Karpas-422 (cell line): ENCODE measurements around the gene SDR42E2. TPM values are rescaled to one million over a fixed set of nuclear protein-coding genes. Genes with fewer than 3 reads are reported as not detected.

Experiments
- DNase-seq: peaks from one replicate; pipeline ENCODE4 v3.0.0-alpha.2; 2015
- H2AFZ ChIP-seq: fragments of 200-600 bp; sonication (generic); 2 replicates; pipeline ENCODE4 v1.6.1; 2014; ENCODE audit warnings: antibody characterized with exemption, low read length, mixed read lengths
- H3K27ac ChIP-seq: fragments of 200-600 bp; sonication (generic); 2 replicates; pipeline ENCODE4 v1.5.1; 2014; ENCODE audit warnings: mild to moderate bottlenecking, low read length, moderate library complexity
- H3K27me3 ChIP-seq: fragments of 200-600 bp; sonication (generic); 2 replicates; pipeline ENCODE4 v1.6.1; 2014; ENCODE audit warnings: low read length, mixed read lengths
- H3K36me3 ChIP-seq: fragments of 200-600 bp; sonication (generic); 2 replicates; pipeline ENCODE4 v1.6.1; 2014; ENCODE audit warnings: low read length, mixed read lengths; ENCODE audit not compliant: insufficient read depth
- H3K4me1 ChIP-seq: fragments of 200-600 bp; sonication (generic); 2 replicates; pipeline ENCODE4 v1.6.1; 2014; ENCODE audit warnings: mild to moderate bottlenecking, low read length, mixed read lengths
- H3K4me2 ChIP-seq: fragments of 200-600 bp; sonication (generic); 2 replicates; pipeline ENCODE4 v1.6.1; 2014; ENCODE audit warnings: low read length, low read depth, mild to moderate bottlenecking; ENCODE audit not compliant: poor library complexity, severe bottlenecking
- H3K4me3 ChIP-seq: fragments of 200-600 bp; sonication (generic); 2 replicates; pipeline ENCODE4 v1.5.1; 2014; ENCODE audit warnings: mild to moderate bottlenecking, antibody characterized with exemption, low read length, mixed read lengths
- H3K79me2 ChIP-seq: fragments of 200-600 bp; sonication (generic); 2 replicates; pipeline ENCODE4 v1.6.1; 2014; ENCODE audit warnings: mild to moderate bottlenecking, low read length, mixed read lengths
- H3K9ac ChIP-seq: fragments of 200-600 bp; sonication (generic); 2 replicates; pipeline ENCODE4 v1.6.0; 2014; ENCODE audit warnings: low read length
- H3K9me2 ChIP-seq: fragments of 200-600 bp; sonication (generic), shearing (Covaris generic); replicated peaks from 2 replicates; pipeline ENCODE4 v1.6.0; 2014; ENCODE audit warnings: mild to moderate bottlenecking, low read length, moderate library complexity; ENCODE audit not compliant: insufficient read depth
- H3K9me3 ChIP-seq: fragments of 300-700, 200-600 bp; sonication (generic); 2 replicates; pipeline ENCODE4 v1.6.1; 2014; ENCODE audit warnings: low read length, mixed read lengths
- H4K20me1 ChIP-seq: fragments of 200-600 bp; sonication (generic); 2 replicates; pipeline ENCODE4 v1.6.1; 2014; ENCODE audit warnings: mild to moderate bottlenecking, antibody characterized with exemption, low read length, low read depth; ENCODE audit not compliant: insufficient read depth
- total RNA-seq: library from RNA; depleted of rRNA; stranded (reverse); fragments of >200 nt; shearing (Covaris generic); gene quantifications from 2 replicates; pipeline ENCODE4 v1.2.3, GENCODE V29; 2014; ENCODE audit warnings: low replicate concordance

Gene SDR42E2
- total RNA-seq, 1 experiment from 2014 or later = not detected

DNA sequence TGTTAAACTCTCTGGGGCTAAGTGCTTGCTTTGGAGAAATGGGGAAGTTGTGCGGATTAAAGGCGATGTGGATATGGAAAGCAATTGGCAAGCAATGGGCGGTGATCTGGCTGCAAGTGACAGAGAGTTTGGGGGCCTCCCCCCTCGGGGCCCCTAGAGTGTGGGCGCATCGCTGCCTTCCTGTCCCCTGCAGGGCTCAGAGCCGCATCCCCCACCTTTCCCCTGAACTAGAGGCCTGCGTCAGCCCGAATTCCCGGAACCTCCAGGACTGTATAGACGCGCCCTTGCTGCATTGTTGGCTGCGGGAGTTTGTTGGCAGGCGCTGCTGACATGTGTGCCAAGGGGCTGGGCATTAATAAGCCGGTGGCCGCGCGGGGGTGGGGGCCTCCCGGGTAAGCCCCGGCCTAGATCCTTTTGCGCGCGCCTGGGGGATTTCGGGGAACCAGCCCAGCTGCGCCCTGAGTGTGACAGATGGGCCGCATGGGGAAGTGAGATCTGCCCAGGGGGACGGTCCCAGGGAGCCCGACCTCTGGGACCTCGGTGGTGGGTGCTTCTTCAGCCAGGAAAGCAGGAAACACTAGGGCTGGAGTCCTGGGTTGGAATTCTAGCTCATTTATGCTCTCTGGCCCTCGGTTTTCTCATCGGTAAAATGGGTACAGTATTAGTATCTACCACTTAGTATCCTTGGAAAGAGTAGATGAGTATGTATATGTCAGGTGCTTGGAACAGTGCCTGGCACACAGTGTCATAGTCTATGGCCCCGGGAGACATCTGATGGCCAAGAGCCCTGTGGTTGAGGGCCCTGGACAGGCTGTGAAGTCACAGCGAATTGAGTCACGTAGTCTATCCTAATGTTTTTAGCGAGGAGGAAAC lies 44.8 kb downstream of the SDR42E2 start:
- H3K79me2 ChIP-seq = peaks cover 58% of the 10 kb centered on the region
- no peaks in the 10 kb centered on the region for H3K27me3 ChIP-seq
- H3K4me2 ChIP-seq = peak overlapping the region; percentile 80
- peak; percentile 87 for DNase-seq
- peaks cover 5% of the 10 kb centered on the region; the same call in 1 of the 2 replicates for H3K9me3 ChIP-seq
- peaks cover 9% of the 10 kb centered on the region for H3K36me3 ChIP-seq
- H3K27ac ChIP-seq = peak overlapping the region; percentile 81
- peak overlapping the region; percentile 85 for H3K9ac ChIP-seq
- H3K4me1 ChIP-seq = peaks cover 43% of the 10 kb centered on the region
- H2AFZ ChIP-seq = peak overlapping the region; percentile 59; the same call in 1 of the 2 replicates
- H3K4me3 ChIP-seq = peak overlapping the region; percentile 80
- H3K9me2 ChIP-seq = no peaks in the 10 kb centered on the region
- H4K20me1 ChIP-seq = peaks cover 5% of the 10 kb centered on the region; the same call in 1 of the 2 replicates

DNA sequence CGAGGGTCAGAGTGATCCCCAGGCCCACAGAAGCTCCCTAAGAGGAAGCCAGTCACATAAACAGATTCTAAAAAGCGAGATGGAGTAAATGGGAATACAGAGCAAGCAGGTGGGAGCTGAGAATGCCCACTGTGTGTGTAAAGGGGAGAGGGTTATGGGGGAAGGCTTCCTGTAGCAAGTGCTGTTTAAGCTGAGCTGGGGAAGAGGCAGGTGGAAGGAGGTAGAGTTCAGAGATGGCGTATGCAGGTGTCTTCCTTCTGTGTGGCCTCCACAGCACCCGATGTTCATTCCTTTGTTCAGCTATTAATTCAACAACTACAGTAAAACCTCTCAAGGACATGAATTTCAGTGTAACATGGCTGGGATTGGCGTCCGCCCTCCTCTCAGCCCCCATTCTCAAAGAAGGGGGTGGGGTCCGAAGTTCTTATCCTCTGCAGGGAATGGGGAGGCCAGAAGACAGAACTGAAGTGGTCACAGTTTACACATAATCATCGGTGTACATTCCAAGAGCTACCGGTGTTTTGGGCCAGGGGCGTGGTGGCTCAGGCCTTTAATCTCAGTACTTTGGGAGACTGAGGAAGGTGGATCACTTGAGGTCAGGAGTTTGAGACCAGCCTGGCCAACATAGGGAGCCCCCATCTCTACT lies 45.5 kb downstream of the SDR42E2 start:
- H2AFZ ChIP-seq = no peak overlapping the region
- H3K9me2 ChIP-seq = no peaks in the 10 kb centered on the region
- peaks cover 65% of the 10 kb centered on the region for H3K79me2 ChIP-seq
- H3K9ac ChIP-seq = peak overlapping the region; percentile 85
- peaks cover 5% of the 10 kb centered on the region; the same call in 1 of the 2 replicates for H4K20me1 ChIP-seq
- H3K36me3 ChIP-seq = peaks cover 10% of the 10 kb centered on the region
- H3K4me2 ChIP-seq = peak overlapping the region; percentile 80
- peak overlapping the region; percentile 81 for H3K27ac ChIP-seq
- no peaks in the 10 kb centered on the region for H3K27me3 ChIP-seq
- H3K9me3 ChIP-seq = peaks cover 5% of the 10 kb centered on the region; the same call in 1 of the 2 replicates
- DNase-seq = no peak
- peaks cover 43% of the 10 kb centered on the region for H3K4me1 ChIP-seq
- H3K4me3 ChIP-seq = peak overlapping the region; percentile 80

DNA sequence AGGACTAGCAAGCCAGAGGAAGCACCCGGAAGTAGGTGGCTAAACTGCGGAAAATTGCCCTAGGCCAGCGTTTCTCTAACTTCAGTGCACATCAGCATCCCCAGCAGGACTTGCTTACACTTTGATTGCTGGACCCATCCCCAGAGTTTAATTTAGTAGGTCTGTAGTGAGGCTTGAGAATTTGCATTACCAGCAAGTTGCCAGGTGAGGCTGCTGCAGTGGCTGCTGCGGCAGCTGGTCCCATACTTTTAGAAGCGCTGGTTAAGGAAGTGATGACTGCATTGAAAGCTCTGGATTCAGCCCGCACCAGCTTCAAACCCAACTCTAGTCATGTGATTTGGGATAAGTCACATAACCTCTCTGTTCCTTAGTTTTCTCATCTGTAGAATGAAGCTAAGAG lies 48.0 kb downstream of the SDR42E2 start:
- H3K4me3 ChIP-seq = no peak overlapping the region
- peak overlapping the region; percentile 34 for H3K4me2 ChIP-seq
- H3K36me3 ChIP-seq = peaks cover 34% of the 10 kb centered on the region
- H3K27ac ChIP-seq = peak overlapping the region; percentile 56
- DNase-seq = peak; percentile 63
- H3K9ac ChIP-seq = no peak overlapping the region
- peaks cover 5% of the 10 kb centered on the region; the same call in 1 of the 2 replicates for H3K9me3 ChIP-seq
- H3K27me3 ChIP-seq = no peaks in the 10 kb centered on the region
- no peak overlapping the region for H2AFZ ChIP-seq
- no peaks in the 10 kb centered on the region for H3K9me2 ChIP-seq
- H3K4me1 ChIP-seq = peaks cover 40% of the 10 kb centered on the region
- peaks cover 88% of the 10 kb centered on the region for H3K79me2 ChIP-seq
- peaks cover 5% of the 10 kb centered on the region; the same call in 1 of the 2 replicates for H4K20me1 ChIP-seq

DNA sequence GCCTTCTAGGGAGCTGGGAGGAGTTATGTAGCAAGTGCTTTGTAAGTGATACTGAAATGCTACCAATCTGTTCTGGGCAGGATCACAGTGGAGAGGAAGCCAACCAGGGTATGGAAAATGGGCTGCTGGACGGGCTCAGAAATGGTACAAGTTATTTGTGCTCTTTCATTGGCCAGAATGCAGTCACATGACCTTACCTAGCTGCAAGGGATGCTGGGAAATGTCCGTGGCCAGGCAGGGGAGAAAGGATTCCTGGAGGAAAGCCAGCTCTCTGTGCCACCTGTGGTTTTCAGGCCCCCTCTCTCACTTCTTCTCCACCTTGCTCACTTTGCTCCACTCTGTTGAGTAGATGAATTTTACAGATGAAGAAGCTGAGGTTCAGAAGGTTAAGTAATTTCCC lies 48.5 kb downstream of the SDR42E2 start:
- Histone ChIP-seq H2AFZ (no peak overlapping the region), H3K4me2 (no peak overlapping the region), H3K27ac (peak overlapping the region; percentile 56), H3K4me3 (no peak overlapping the region), H3K27me3 (no peaks in the 10 kb centered on the region), H4K20me1 (peaks cover 5% of the 10 kb centered on the region; the same call in 1 of the 2 replicates), H3K9me3 (peaks cover 5% of the 10 kb centered on the region; the same call in 1 of the 2 replicates), H3K36me3 (peaks cover 34% of the 10 kb centered on the region), H3K79me2 (peaks cover 91% of the 10 kb centered on the region), H3K9ac (no peak overlapping the region), H3K4me1 (peaks cover 36% of the 10 kb centered on the region), H3K9me2 (no peaks in the 10 kb centered on the region)
- no peak for DNase-seq

DNA sequence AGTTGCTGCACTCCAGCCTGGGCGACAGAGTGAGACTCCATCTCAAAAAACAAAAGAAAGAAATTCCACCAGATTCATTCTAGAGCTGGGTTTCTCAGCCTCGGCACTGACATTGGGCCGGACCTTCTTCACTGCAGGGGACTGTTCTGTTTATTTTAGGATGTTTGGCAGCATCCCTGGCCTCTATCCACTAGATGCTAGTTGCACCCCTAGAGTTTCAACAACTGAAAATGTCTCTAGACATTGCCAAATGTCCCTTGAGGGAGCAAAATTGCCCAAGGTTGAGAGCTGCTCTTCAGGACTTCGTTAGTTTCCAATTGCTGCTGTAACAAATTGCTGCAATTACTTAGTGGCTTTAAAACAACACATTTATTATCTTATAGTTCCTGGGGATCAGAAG lies 50.9 kb downstream of the SDR42E2 start:
- no peak overlapping the region for H3K27ac ChIP-seq
- H3K79me2 ChIP-seq = peaks cover 90% of the 10 kb centered on the region
- H2AFZ ChIP-seq = no peak overlapping the region
- H3K4me3 ChIP-seq = no peak overlapping the region
- peaks cover 34% of the 10 kb centered on the region for H3K36me3 ChIP-seq
- no peak overlapping the region for H3K4me2 ChIP-seq
- H4K20me1 ChIP-seq = no peaks in the 10 kb centered on the region
- DNase-seq = no peak
- H3K9me2 ChIP-seq = no peaks in the 10 kb centered on the region
- peaks cover 39% of the 10 kb centered on the region for H3K4me1 ChIP-seq
- H3K9ac ChIP-seq = no peak overlapping the region
- peaks cover 5% of the 10 kb centered on the region; the same call in 1 of the 2 replicates for H3K9me3 ChIP-seq
- no peaks in the 10 kb centered on the region for H3K27me3 ChIP-seq

DNA sequence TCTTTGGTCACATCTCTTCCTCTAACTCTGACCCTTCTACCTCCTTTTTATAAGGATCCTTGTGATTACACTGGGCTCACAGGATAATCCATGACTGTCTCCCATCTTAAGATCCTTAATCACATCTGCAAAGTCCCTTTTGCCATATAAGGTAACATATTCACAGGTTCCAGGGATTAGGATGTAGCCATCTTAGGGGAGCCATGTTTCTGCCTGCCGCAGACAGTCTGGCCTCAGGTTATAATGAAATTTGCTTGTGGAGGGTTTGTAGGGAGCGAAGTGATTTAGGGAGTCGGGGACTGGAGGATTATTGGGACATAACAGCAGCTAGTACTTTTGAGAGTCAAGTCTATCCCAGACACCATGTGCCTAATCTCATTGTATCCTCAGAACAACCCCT lies 51.5 kb downstream of the SDR42E2 start:
- H3K79me2 ChIP-seq = peaks cover 90% of the 10 kb centered on the region
- no peaks in the 10 kb centered on the region for H3K9me2 ChIP-seq
- H3K27ac ChIP-seq = no peak overlapping the region
- no peak overlapping the region for H3K4me3 ChIP-seq
- no peak overlapping the region for H3K4me2 ChIP-seq
- H2AFZ ChIP-seq = no peak overlapping the region
- H3K9me3 ChIP-seq = peaks cover 5% of the 10 kb centered on the region; the same call in 1 of the 2 replicates
- H3K27me3 ChIP-seq = no peaks in the 10 kb centered on the region
- H3K36me3 ChIP-seq = peaks cover 34% of the 10 kb centered on the region
- DNase-seq = no peak
- H3K9ac ChIP-seq = no peak overlapping the region
- no peaks in the 10 kb centered on the region for H4K20me1 ChIP-seq
- peaks cover 37% of the 10 kb centered on the region for H3K4me1 ChIP-seq

DNA sequence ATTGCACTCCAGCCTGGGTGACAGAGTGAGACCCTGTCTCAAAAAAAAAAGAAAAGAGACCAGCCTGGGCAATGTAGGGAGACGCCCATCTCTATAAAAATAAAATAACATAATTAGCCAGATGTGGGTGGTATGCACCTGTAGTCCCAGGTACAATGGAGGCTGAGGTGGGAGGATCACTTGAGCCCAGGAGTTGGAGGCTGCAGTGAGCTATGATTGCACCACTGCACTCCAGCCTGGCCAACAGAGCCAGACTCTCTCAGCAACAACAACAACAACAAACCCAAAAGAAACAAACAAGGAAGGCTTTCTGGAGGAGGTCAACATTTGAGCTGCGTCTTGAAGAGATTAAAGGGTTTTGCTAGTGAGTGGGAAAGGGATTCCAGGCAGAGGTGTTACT lies 52.1 kb downstream of the SDR42E2 start:
- Histone ChIP-seq H3K9me2 (no peaks in the 10 kb centered on the region), H3K9ac (no peak overlapping the region), H3K4me1 (peaks cover 34% of the 10 kb centered on the region), H3K4me3 (no peak overlapping the region), H3K36me3 (peaks cover 34% of the 10 kb centered on the region), H3K4me2 (no peak overlapping the region), H3K79me2 (peaks cover 89% of the 10 kb centered on the region), H3K9me3 (peaks cover 5% of the 10 kb centered on the region; the same call in 1 of the 2 replicates), H3K27ac (no peak overlapping the region), H4K20me1 (no peaks in the 10 kb centered on the region), H2AFZ (no peak overlapping the region), H3K27me3 (no peaks in the 10 kb centered on the region)
- no peak for DNase-seq

DNA sequence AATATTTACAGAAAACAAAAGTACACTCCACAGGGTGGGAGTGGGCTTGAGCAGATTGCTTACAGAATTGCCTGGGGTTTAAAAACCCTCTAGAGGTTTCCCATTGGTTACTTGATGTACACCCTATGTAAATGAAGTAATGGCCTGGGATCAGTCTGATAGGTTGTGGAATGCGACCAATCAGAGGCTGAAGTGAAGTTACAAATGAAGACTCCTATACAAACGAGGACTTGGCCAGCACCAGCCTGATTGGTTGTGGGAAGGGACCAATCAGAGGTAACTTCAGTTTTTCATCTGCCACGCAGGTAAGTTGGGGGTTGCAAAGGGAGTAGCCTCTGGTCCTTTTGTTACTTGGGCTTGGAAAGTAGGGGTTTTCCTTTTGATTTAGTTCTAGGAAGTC lies 52.6 kb downstream of the SDR42E2 start:
- peaks cover 34% of the 10 kb centered on the region for H3K36me3 ChIP-seq
- no peaks in the 10 kb centered on the region for H3K9me2 ChIP-seq

More for the DNA sequence above, 52.6 kb downstream of the SDR42E2 start:
- no peak overlapping the region for H2AFZ ChIP-seq
- H3K9ac ChIP-seq = no peak overlapping the region
- H3K9me3 ChIP-seq = peaks cover 5% of the 10 kb centered on the region; the same call in 1 of the 2 replicates
- H4K20me1 ChIP-seq = no peaks in the 10 kb centered on the region
- H3K4me2 ChIP-seq = no peak overlapping the region
- no peaks in the 10 kb centered on the region for H3K27me3 ChIP-seq
- DNase-seq = peak; percentile 56
- H3K4me1 ChIP-seq = peaks cover 29% of the 10 kb centered on the region
- H3K79me2 ChIP-seq = peaks cover 89% of the 10 kb centered on the region
- H3K4me3 ChIP-seq = no peak overlapping the region
- no peak overlapping the region for H3K27ac ChIP-seq
